Transverse colon (tissue), 4 donors: ENCODE results near the gene SERINC1.

Experiments
- CTCF ChIP-seq, 5 experiments: fragments of 200-600 bp in 3 of 5; fragments of 450-650 bp in 2 of 5; sonication (generic) in 3 of 5; IDR thresholded peaks; 1 replicate in 2 of 5; 2 replicates in 3 of 5; pipeline ENCODE4 v1.5.1; 2016 to 2017; ENCODE audit warnings: antibody characterized with exemption in 5 of 5, inconsistent platforms in 3 of 5, mild to moderate bottlenecking in 2 of 5, moderate library complexity in 1 of 5
- POLR2A ChIP-seq: fragments of 450-650 bp; IDR thresholded peaks from one replicate; pipeline ENCODE4 v1.6.1; 2016; ENCODE audit warnings: antibody characterized with exemption, mild to moderate bottlenecking, moderate library complexity
- POLR2AphosphoS5 ChIP-seq, 3 donors: sonication (generic); formaldehyde crosslinking; IDR thresholded peaks; one replicate each; pipeline ENCODE4 v1.6.1; 2016; ENCODE audit warnings: antibody characterized with exemption in 3 of 3

DNA sequence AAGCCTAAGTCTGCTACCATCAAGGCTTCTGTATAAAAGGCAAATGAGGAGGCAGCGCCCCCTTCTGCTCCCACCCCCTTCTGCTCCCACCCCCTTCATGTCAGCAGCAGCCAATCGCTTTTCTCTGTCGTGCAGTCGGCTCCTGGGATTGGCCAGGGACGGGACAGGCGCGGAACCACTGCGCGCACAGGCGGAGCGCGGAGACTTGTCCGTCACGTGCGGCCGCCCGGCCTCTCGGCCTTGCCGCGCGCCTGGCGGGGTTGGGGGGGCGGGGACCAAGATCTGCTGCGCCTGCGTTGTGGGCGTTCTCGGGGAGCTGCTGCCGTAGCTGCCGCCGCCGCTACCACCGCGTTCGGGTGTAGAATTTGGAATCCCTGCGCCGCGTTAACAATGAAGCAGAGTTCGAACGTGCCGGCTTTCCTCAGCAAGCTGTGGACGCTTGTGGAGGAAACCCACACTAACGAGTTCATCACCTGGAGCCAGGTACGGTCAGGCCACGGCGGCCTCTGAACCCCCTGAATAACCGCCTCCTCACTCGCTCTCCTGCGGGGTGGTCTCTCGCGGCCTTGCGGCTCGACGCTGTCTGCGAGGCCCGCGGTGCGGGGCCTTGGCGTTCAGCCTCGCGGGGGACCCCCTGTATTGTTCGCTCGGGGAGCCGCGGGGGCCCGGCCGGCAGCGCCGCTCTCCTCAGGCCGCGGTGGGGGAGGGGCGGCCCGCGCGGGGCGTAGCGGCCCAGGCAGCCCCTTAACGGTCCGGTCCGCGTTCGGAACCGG, 72.1 kb downstream of the SERINC1 start, which contains the start of gene HSF2:
- TF ChIP-seq CTCF (IDR thresholded peaks at IDR 0.05) (peak in 2 of 5 experiments; percentile 25 to 26), POLR2AphosphoS5 (IDR thresholded peaks at IDR 0.05) (peak in 2 of 3 donors; percentile 7 to 47), POLR2A (peak; percentile 51)
